Thyroid gland (tissue), 4 donors: ENCODE measurements around the gene STX8. TPM values are rescaled to one million over a fixed set of nuclear protein-coding genes. Genes with fewer than 3 reads are reported as not detected.

Experiments
- DNase-seq, 2 donors: peaks; one replicate each; pipeline ENCODE4 v3.0.0-alpha.2; 2019
- H3K27ac ChIP-seq, 3 donors: fragments of 200-600 bp; sonication (generic); 1 replicate in 2 of 3; 2 replicates in 1 of 3; pipeline ENCODE4 v1.5.1; 2016 to 2019; ENCODE audit warnings: mild to moderate bottlenecking in 1 of 3, moderate library complexity in 1 of 3
- H3K27me3 ChIP-seq: fragments of 200-600 bp; sonication (generic); one replicate; pipeline ENCODE4 v1.5.1; 2019
- H3K36me3 ChIP-seq, 2 donors: fragments of 200-600 bp; sonication (generic); one replicate each; pipeline ENCODE4 v1.5.1; 2016 to 2019
- H3K4me1 ChIP-seq, 2 donors: fragments of 200-600 bp; sonication (generic); one replicate each; pipeline ENCODE4 v1.5.1; 2017 to 2019
- H3K4me3 ChIP-seq, 3 donors: fragments of 200-600 bp; sonication (generic); replicated peaks in 1 of 3; 1 replicate in 2 of 3; 2 replicates in 1 of 3; pipeline ENCODE4 v1.5.1; 2016; ENCODE audit warnings: mild to moderate bottlenecking in 1 of 3
- H3K9me3 ChIP-seq: fragments of 200-600 bp; sonication (generic); one replicate; pipeline ENCODE4 v1.5.1; 2017
- POLR2A ChIP-seq, 2 donors: fragments of 450-650 bp; IDR thresholded peaks; one replicate each; pipeline ENCODE4 v1.6.1; 2017; ENCODE audit warnings: antibody characterized with exemption in 2 of 2, mild to moderate bottlenecking in 2 of 2, moderate library complexity in 1 of 2
- WGBS, 2 donors: methylation state at CpG; one replicate each; pipeline ENCODE4 v1.1.5; 2017; 5-methylcytosine and 5-hydroxymethylcytosine counted together
- intact Hi-C: fragments of 100-400 bp; cut with DNase I; formaldehyde crosslinking; loops from one replicate; pipeline ENCODE4 v1.15.1; 2023
- total RNA-seq, 4 donors: library from RNA; depleted of rRNA; stranded (reverse); fragments of >200 nt; gene quantifications; one replicate each; pipeline ENCODE4 v1.2.3, GENCODE V29; 2016
- TF ChIP-seq, protein P1 (sequence below), 6 experiments: fragments of 200-600 bp in 3 of 6; fragments of 450-650 bp in 3 of 6; sonication (generic) in 3 of 6; IDR thresholded peaks; one replicate each; pipeline ENCODE4 v1.5.1; 2016 to 2019; ENCODE audit warnings: antibody characterized with exemption in 6 of 6, mild to moderate bottlenecking in 2 of 6, inconsistent platforms in 1 of 6, moderate library complexity in 1 of 6

Gene STX8
- total RNA-seq, 4 donors from 2014 or later = 67.6 to 88.9 (median 72.7) TPM

DNA sequence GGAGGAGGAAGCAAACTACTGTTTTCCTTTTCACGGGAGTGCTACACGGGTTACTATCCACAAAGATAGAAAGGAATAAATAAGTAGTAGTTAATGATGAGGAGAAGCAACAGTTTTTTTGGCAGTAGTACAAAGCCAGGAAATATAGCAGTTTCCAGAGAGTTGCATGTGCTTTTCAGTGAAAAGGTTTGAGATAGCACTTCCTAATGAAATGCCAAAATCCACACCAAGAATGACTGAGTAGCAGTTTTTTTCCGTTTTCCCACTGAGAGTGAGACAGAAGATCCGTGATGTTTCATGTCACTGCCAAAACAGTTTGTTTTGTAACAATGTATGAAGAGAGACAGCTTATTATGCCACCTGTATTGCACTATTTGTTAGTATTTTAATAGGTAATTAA is 129.1 kb downstream of the STX8 start:
- Histone ChIP-seq H3K4me3 (no peak overlapping the region), H3K27ac (no peak overlapping the region), H3K9me3 (no peaks in the 10 kb centered on the region), H3K27me3 (no peaks in the 10 kb centered on the region), H3K36me3 (no peaks in the 10 kb centered on the region), H3K4me1 (no peaks in the 10 kb centered on the region)
- WGBS, 2 donors = 73 to 80% methylated on average over 4 of the region's 4 CpGs
- no peak for DNase-seq
- intact Hi-C loops = no loop called here
- TF ChIP-seq, protein P1, sequence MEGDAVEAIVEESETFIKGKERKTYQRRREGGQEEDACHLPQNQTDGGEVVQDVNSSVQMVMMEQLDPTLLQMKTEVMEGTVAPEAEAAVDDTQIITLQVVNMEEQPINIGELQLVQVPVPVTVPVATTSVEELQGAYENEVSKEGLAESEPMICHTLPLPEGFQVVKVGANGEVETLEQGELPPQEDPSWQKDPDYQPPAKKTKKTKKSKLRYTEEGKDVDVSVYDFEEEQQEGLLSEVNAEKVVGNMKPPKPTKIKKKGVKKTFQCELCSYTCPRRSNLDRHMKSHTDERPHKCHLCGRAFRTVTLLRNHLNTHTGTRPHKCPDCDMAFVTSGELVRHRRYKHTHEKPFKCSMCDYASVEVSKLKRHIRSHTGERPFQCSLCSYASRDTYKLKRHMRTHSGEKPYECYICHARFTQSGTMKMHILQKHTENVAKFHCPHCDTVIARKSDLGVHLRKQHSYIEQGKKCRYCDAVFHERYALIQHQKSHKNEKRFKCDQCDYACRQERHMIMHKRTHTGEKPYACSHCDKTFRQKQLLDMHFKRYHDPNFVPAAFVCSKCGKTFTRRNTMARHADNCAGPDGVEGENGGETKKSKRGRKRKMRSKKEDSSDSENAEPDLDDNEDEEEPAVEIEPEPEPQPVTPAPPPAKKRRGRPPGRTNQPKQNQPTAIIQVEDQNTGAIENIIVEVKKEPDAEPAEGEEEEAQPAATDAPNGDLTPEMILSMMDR (IDR thresholded peaks at IDR 0.05) = no peak
- no peak for TF ChIP-seq POLR2A (IDR thresholded peaks at IDR 0.05)

DNA sequence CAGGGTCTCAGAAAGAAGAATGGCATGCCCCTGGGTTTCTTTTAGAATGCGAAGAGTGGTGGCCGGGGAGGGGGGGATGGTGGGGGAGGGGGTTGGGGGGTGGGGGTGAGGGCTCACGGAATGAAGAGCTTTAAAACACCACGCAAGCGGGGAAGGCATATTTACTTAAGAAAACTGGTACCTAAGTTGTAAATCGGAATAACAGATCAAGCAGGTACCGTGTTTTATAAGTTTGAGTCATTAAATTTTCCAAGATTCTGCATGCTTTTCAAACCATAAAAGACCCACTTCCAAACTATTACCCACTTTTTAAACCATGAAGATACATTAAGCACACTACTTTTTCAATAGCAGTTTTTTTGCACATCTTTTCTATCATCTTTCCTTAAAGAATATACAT is 130.2 kb downstream of the STX8 start:
- Histone ChIP-seq H3K4me3 (no peak overlapping the region), H3K27ac (no peak overlapping the region), H3K4me1 (no peaks in the 10 kb centered on the region), H3K9me3 (no peaks in the 10 kb centered on the region), H3K27me3 (no peaks in the 10 kb centered on the region), H3K36me3 (no peaks in the 10 kb centered on the region)
- intact Hi-C loops = no loop called here
- WGBS, 2 donors = 82 to 84% methylated on average over 7 of the region's 7 CpGs
- no peak for DNase-seq
- TF ChIP-seq, protein P1 (IDR thresholded peaks at IDR 0.05) = no peak
- TF ChIP-seq POLR2A (IDR thresholded peaks at IDR 0.05) = no peak

DNA sequence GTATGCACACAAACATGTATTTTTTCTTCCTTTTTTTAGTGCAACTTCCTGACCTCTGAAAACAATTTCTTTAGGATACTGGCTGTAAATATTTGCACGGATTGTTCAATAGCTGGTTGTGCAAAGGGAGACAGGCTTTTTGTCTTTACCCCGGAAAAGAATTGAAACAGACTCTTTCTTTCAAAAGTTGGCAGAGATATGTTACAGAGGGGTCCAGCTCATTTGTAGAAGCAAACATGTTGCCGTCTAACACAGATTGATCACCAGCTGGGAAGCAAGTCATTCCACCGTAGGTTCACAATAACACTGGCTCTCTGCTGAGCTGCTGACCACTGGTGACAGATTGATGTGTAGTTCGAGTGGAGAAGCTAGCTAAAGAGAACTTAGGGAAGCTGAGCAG is 130.9 kb downstream of the STX8 start:
- 67 to 78% methylated on average over 5 of the region's 5 CpGs for WGBS, 2 donors
- Histone ChIP-seq H3K27me3 (no peaks in the 10 kb centered on the region), H3K4me1 (no peaks in the 10 kb centered on the region), H3K36me3 (no peaks in the 10 kb centered on the region), H3K27ac (no peak overlapping the region), H3K9me3 (no peaks in the 10 kb centered on the region), H3K4me3 (no peak overlapping the region)
- TF ChIP-seq POLR2A (IDR thresholded peaks at IDR 0.05) = no peak
- TF ChIP-seq, protein P1 (IDR thresholded peaks at IDR 0.05) = no peak
- DNase-seq = no peak
- intact Hi-C loops = no loop called here

DNA sequence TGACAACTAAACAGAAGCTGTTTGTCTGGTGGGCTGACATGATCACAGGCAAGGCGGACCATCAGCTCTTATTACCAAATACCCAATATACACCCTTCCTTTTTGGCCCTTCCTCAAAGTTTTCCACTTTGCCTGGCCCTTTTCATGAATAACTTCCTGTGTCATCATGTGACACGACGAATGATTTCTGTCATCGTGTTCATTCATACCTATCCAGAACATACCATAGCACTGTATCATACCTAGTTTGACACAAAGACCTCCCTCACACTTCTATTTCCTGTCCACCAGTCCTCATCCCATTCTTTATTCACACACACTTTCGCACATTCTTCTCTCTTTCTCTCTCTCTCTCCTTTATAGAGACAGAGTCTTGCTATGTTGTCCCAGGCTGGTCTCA is 131.8 kb downstream of the STX8 start:
- 82 to 88% methylated on average over 5 of the region's 5 CpGs for WGBS, 2 donors
- DNase-seq = no peak

DNA sequence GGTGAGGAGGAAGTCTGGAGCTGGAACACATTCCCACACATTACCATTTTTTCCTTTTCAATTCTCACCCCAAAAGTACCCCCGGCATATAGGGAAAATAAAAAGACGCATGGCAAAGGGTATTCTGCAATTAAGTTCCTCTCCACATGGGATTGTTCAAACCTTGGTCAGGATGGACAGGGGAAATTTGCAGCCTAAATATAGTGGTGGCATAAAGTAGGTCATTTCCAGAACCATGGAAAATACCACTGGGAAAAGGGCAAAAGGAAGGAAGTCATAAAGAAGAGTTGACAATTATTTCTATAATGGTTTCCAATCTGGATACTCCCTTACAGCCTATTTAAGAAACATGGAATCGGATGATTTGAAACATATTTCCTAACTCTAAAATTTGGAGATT is 135.8 kb downstream of the STX8 start:
- no peak for DNase-seq
- intact Hi-C loops = no loop called here
- no peaks in the 10 kb centered on the region for H3K36me3 ChIP-seq
- H3K27ac ChIP-seq = no peak overlapping the region
- H3K4me3 ChIP-seq = no peak overlapping the region
- TF ChIP-seq POLR2A (IDR thresholded peaks at IDR 0.05) = no peak
- TF ChIP-seq, protein P1 (IDR thresholded peaks at IDR 0.05) = no peak
- no peaks in the 10 kb centered on the region for H3K4me1 ChIP-seq
- WGBS, 2 donors = 87 to 94% methylated on average over 3 of the region's 3 CpGs
- no peaks in the 10 kb centered on the region for H3K27me3 ChIP-seq
- no peaks in the 10 kb centered on the region for H3K9me3 ChIP-seq

More for the DNA sequence above, 131.8 kb downstream of the STX8 start:
- H3K9me3 ChIP-seq = no peaks in the 10 kb centered on the region
- H3K36me3 ChIP-seq = no peaks in the 10 kb centered on the region
- intact Hi-C loops = no loop called here
- no peak overlapping the region for H3K27ac ChIP-seq
- H3K27me3 ChIP-seq = no peaks in the 10 kb centered on the region
- TF ChIP-seq POLR2A (IDR thresholded peaks at IDR 0.05) = no peak
- TF ChIP-seq, protein P1 (IDR thresholded peaks at IDR 0.05) = no peak
- H3K4me1 ChIP-seq = no peaks in the 10 kb centered on the region
- H3K4me3 ChIP-seq = no peak overlapping the region
